Esophagus squamous epithelium (tissue), 5 donors: ENCODE results near the gene OSGEPL1. TPM values are rescaled to one million over a fixed set of nuclear protein-coding genes. Genes with fewer than 3 reads are reported as not detected.

Experiments used
- DNase-seq: peaks from one replicate; lab custom pipeline; 2025; lab: John Stamatoyannopoulos, UW
- H3K27ac ChIP-seq, 4 donors: fragments of 200-600 bp; sonication (generic); one replicate each; pipeline ENCODE4 v1.5.1; 2016 to 2019; ENCODE audit warnings: mild to moderate bottlenecking in 1 of 4
- H3K27me3 ChIP-seq, 4 donors: fragments of 200-600 bp; sonication (generic); 1 replicate in 3 of 4; 2 replicates in 1 of 4; pipeline versions ENCODE4 v1.5.1 to v1.6.0; 2017 to 2021; ENCODE audit warnings: antibody characterized with exemption in 1 of 4
- H3K36me3 ChIP-seq, 3 donors: fragments of 200-600 bp; sonication (generic); one replicate each; pipeline ENCODE4 v1.5.1; 2016 to 2019
- H3K4me1 ChIP-seq, 3 donors: fragments of 200-600 bp; sonication (generic); one replicate each; pipeline ENCODE4 v1.5.1; 2017 to 2019
- H3K4me3 ChIP-seq, 4 donors: fragments of 200-600 bp; sonication (generic); 1 replicate in 3 of 4; 2 replicates in 1 of 4; pipeline ENCODE4 v1.5.1; 2016 to 2019; ENCODE audit warnings: mild to moderate bottlenecking in 2 of 4, moderate library complexity in 1 of 4
- H3K9me3 ChIP-seq, 3 donors: fragments of 200-600 bp; sonication (generic); one replicate each; pipeline ENCODE4 v1.5.1; 2016 to 2019
- CTCF ChIP-seq, 6 experiments: fragments of 450-650 bp in 4 of 6; fragments of 200-600 bp in 2 of 6; sonication (generic) in 2 of 6; IDR thresholded peaks; one replicate each; pipeline ENCODE4 v1.5.1; 2016 to 2019; ENCODE audit warnings: antibody characterized with exemption in 6 of 6, mild to moderate bottlenecking in 4 of 6, moderate library complexity in 4 of 6
- POLR2A ChIP-seq, 4 donors: fragments of 450-650 bp; IDR thresholded peaks; one replicate each; pipeline ENCODE4 v1.6.1; 2017; ENCODE audit warnings: antibody characterized with exemption in 4 of 4, mild to moderate bottlenecking in 4 of 4, moderate library complexity in 3 of 4
- WGBS, 2 donors: methylation state at CpG; one replicate each; pipeline ENCODE4 v1.1.5; 2018; 5-methylcytosine and 5-hydroxymethylcytosine counted together
- intact Hi-C: fragments of 100-400 bp; cut with DNase I; formaldehyde crosslinking; loops from one replicate; pipeline ENCODE4 v1.15.0; 2022
- total RNA-seq, 4 donors: library from RNA; depleted of rRNA; stranded (reverse); fragments of >200 nt; gene quantifications; one replicate each; pipeline ENCODE4 v1.1.0, GENCODE V29; 2016
- donor health status: DM: yes; HTN: yes; CAD: no.

The OSGEPL1 gene
- total RNA-seq, 4 donors from 2014 or later, result 2.8 to 8.7 (median 5.0) TPM

- TF ChIP-seq POLR2A (IDR thresholded peaks at IDR 0.05) (peak in 3 of 4 donors; percentile 60 to 96 (median 88)), CTCF (IDR thresholded peaks at IDR 0.05) (no peak)
- peaks cover 0 to 33% (median 3%) of the 10 kb centered on the region in 3 donors for H3K36me3 ChIP-seq
- WGBS, 2 donors, result 0% methylated on average over 11 to 42 of the region's 96 CpGs
- peak within 1 kb of the TSS; percentile 79 to 94 (median 80) for H3K4me3 ChIP-seq
- H3K27ac ChIP-seq, result peak within 1 kb of the TSS; percentile 94 to 97 (median 96)
- peak; percentile 73 for DNase-seq
- peaks cover 4 to 43% (median 19%) of the 10 kb centered on the region in 3 donors for H3K4me1 ChIP-seq
- no peaks in the 10 kb centered on the region for H3K27me3 ChIP-seq
- intact Hi-C loops, result no loop called here
- H3K9me3 ChIP-seq, result no peaks in the 10 kb centered on the region
These were observed 21.6 kb upstream of the OSGEPL1 start, which contains the start of the genes ORMDL1 and PMS1 for GRCh38 chr2:189783927-189784867. Gene ORMDL1, minus strand, starts transcription at chr2:189784339. Its CDS starts 1,744 bp downstream, at chr2:189782595. Gene PMS1, plus strand, starts transcription at chr2:189784450. Its CDS starts 7,360 bp downstream, at chr2:189791810.

GRCh38 chr2:189783451-189783926 is 20.9 kb upstream of the OSGEPL1 start:
- Histone ChIP-seq H3K4me1 (peaks cover 4 to 49% (median 19%) of the 10 kb centered on the region in 3 donors), H3K36me3 (peaks cover 0 to 38% (median 5%) of the 10 kb centered on the region in 3 donors), H3K27me3 (no peaks in the 10 kb centered on the region), H3K27ac (peak overlapping the region; percentile 94 to 97 (median 96)), H3K9me3 (no peaks in the 10 kb centered on the region), H3K4me3 (peak overlapping the region; percentile 79 to 94 (median 80))
- intact Hi-C loops, result no loop called here
- DNase-seq, result no peak
- TF ChIP-seq CTCF (IDR thresholded peaks at IDR 0.05) (no peak), POLR2A (IDR thresholded peaks at IDR 0.05) (no peak)
- WGBS, 2 donors, result 0 to 1% methylated on average over 10 to 16 of the region's 17 CpGs

GRCh38 chr2:189782221-189782671 is 19.7 kb upstream of the OSGEPL1 start:
- TF ChIP-seq POLR2A (IDR thresholded peaks at IDR 0.05), result no peak
- TF ChIP-seq CTCF (IDR thresholded peaks at IDR 0.05), result no peak
- H3K27me3 ChIP-seq, result no peaks in the 10 kb centered on the region
- intact Hi-C loops, result no loop called here
- peaks cover 0 to 50% (median 8%) of the 10 kb centered on the region in 3 donors for H3K36me3 ChIP-seq
- H3K4me1 ChIP-seq, result peaks cover 4 to 57% (median 19%) of the 10 kb centered on the region in 3 donors
- H3K4me3 ChIP-seq, result peak overlapping the region in 1 of 4 donors; percentile 79
- H3K9me3 ChIP-seq, result no peaks in the 10 kb centered on the region
- no peak for DNase-seq
- 44 to 50% methylated on average over 4 of the region's 4 CpGs for WGBS, 2 donors
- H3K27ac ChIP-seq, result peak overlapping the region in 3 of 4 donors; percentile 41 to 97 (median 96)

GRCh38 chr2:189772212-189772611 is 9.6 kb upstream of the OSGEPL1 start:
- DNase-seq, result no peak
- H3K36me3 ChIP-seq, result peaks cover 3 to 80% (median 17%) of the 10 kb centered on the region in 3 donors
- TF ChIP-seq POLR2A (IDR thresholded peaks at IDR 0.05), result no peak
- TF ChIP-seq CTCF (IDR thresholded peaks at IDR 0.05), result no peak
- H3K27me3 ChIP-seq, result no peaks in the 10 kb centered on the region
- no peak overlapping the region for H3K27ac ChIP-seq
- H3K4me1 ChIP-seq, result peaks cover 0 to 16% (median 0%) of the 10 kb centered on the region in 3 donors
- intact Hi-C loops, result no loop called here
- 35 to 59% methylated on average over 1 of the region's 1 CpG for WGBS, 2 donors
- H3K9me3 ChIP-seq, result no peaks in the 10 kb centered on the region
- no peak overlapping the region for H3K4me3 ChIP-seq
